Peyer's patch (tissue), 4 donors: ENCODE data around the gene MRAS. TPM values are rescaled to one million over a fixed set of nuclear protein-coding genes. Genes with fewer than 3 reads are reported as not detected.
A peak's percentile ranks its signal among the peaks of the same experiment; 100 is the strongest.

ENCODE experiments used
- DNase-seq, 3 donors: peaks; one replicate each; pipeline ENCODE4 v3.0.0-alpha.2; 2017 to 2019
- H3K27ac ChIP-seq, 4 donors: fragments of 200-600 bp; sonication (generic); one replicate each; pipeline ENCODE4 v1.5.1; 2016 to 2019
- H3K27me3 ChIP-seq, 2 donors: fragments of 200-600 bp; sonication (generic); one replicate each; pipeline ENCODE4 v1.5.1; 2019
- H3K36me3 ChIP-seq, 3 donors: fragments of 200-600 bp; sonication (generic); one replicate each; pipeline ENCODE4 v1.5.1; 2016 to 2019
- H3K4me1 ChIP-seq, 4 donors: fragments of 200-600 bp; sonication (generic); one replicate each; pipeline ENCODE4 v1.5.1; 2016 to 2019
- H3K4me3 ChIP-seq, 4 donors: fragments of 200-600 bp; sonication (generic); 1 replicate in 3 of 4; 2 replicates in 1 of 4; pipeline ENCODE4 v1.5.1; 2016 to 2019; ENCODE audit warnings: mild to moderate bottlenecking in 1 of 4
- H3K9me3 ChIP-seq, 4 donors: fragments of 200-600 bp; sonication (generic); one replicate each; pipeline ENCODE4 v1.5.1; 2016 to 2019; ENCODE audit warnings: mild to moderate bottlenecking in 1 of 4
- POLR2A ChIP-seq, 2 donors: fragments of 450-650 bp; IDR thresholded peaks; one replicate each; pipeline ENCODE4 v1.5.1; 2017; ENCODE audit warnings: antibody characterized with exemption in 2 of 2, mild to moderate bottlenecking in 2 of 2, moderate library complexity in 2 of 2
- total RNA-seq, 4 donors: library from RNA; depleted of rRNA; stranded (reverse); fragments of >200 nt; gene quantifications; one replicate each; pipeline ENCODE4 v1.1.0, GENCODE V29; 2016
- TF ChIP-seq, protein P1 (sequence below), 6 experiments: fragments of 450-650 bp in 4 of 6; fragments of 200-600 bp in 2 of 6; sonication (generic) in 1 of 6; IDR thresholded peaks; one replicate each; pipeline ENCODE4 v1.5.1; 2017 to 2019; ENCODE audit warnings: antibody characterized with exemption in 6 of 6, mild to moderate bottlenecking in 3 of 6, moderate library complexity in 1 of 6

The MRAS gene
- total RNA-seq, 4 donors from 2014 or later, result 1.2 to 7.4 (median 3.0) TPM

DNA sequence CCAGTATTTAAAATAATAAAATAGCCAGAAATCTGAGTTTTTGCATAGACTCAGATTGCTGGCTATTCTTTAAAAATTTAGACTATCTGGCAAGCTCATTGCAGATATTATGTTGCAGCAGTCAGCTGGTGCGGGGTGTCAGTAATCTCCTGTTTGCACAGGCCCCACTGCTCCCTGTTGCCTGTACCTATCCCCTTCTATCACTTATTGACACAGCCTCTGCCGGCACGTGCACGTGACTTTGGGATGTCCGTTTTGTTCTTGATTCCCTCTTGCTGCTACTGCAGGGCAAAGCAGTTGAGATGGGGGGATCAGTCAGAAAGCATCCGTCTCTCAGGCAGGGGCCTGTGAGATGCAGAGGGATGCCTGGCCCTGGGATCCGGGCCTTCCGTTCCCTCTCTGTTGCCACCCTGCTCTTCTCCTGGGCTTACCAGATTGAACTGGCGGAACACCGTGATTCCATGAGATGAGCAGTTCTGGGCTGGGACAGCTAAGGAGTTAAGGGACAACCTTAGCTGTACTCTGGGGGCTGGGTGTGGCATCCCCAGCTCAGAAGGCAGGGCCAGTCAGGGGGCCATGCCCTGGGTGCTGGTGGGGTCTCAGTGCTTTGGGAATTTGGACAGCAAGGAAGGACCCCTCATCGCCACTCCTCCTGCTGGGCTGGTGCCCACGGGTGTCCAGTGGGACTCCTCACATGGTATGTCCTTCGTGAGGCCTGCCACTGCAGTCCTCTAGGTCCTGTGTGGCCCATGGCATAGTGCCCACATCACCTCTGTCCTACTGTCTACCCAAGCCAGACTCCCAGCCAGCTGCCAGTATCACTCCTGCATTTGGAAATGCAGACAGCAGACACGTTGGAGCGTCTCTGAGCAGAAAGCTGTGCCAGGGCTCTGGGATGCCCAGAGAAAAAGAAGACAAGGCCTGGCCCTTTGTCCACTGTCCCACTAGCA lies 11.8 kb downstream of the MRAS start:
- no peaks in the 10 kb centered on the region for H3K27me3 ChIP-seq
- H3K36me3 ChIP-seq, result no peaks in the 10 kb centered on the region
- H3K27ac ChIP-seq, result no peak overlapping the region
- no peak overlapping the region for H3K4me3 ChIP-seq
- DNase-seq, result no peak
- H3K4me1 ChIP-seq, result no peaks in the 10 kb centered on the region
- TF ChIP-seq POLR2A (IDR thresholded peaks at IDR 0.05), result no peak
- TF ChIP-seq, protein P1, sequence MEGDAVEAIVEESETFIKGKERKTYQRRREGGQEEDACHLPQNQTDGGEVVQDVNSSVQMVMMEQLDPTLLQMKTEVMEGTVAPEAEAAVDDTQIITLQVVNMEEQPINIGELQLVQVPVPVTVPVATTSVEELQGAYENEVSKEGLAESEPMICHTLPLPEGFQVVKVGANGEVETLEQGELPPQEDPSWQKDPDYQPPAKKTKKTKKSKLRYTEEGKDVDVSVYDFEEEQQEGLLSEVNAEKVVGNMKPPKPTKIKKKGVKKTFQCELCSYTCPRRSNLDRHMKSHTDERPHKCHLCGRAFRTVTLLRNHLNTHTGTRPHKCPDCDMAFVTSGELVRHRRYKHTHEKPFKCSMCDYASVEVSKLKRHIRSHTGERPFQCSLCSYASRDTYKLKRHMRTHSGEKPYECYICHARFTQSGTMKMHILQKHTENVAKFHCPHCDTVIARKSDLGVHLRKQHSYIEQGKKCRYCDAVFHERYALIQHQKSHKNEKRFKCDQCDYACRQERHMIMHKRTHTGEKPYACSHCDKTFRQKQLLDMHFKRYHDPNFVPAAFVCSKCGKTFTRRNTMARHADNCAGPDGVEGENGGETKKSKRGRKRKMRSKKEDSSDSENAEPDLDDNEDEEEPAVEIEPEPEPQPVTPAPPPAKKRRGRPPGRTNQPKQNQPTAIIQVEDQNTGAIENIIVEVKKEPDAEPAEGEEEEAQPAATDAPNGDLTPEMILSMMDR (IDR thresholded peaks at IDR 0.05), result no peak
- no peaks in the 10 kb centered on the region for H3K9me3 ChIP-seq

DNA sequence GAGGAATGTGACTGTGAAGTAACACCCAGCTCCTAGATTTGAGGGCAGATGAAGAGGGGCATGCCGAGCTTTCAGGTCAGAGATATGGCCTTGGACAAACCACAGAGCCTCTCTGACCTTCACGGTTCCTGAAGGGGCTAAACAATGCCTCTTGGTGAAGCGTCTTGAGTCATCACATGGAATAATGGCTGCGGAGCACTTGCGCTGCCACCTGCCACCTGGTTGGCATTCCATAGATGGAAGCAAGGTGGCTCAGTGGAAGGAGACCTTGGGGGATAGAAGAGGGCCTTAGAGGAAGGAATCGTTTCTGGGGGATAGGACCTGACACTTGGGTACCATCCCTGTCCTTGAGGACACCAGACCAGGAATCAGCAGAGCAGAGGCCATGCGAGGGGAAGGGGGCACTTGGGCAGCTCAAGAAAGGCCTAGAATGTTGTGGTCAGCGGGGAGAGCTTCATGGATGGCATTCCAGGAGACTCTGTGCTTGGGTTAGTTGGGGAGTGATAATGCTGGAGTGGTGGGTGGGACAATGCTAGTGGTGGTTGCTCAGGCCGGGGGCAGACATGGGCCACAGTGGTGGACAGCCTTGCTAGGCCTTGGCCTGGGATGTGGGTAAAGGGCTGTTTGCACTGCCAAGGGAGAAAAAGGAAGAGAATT lies 12.6 kb downstream of the MRAS start:
- no peak for DNase-seq
- no peak overlapping the region for H3K27ac ChIP-seq

DNA sequence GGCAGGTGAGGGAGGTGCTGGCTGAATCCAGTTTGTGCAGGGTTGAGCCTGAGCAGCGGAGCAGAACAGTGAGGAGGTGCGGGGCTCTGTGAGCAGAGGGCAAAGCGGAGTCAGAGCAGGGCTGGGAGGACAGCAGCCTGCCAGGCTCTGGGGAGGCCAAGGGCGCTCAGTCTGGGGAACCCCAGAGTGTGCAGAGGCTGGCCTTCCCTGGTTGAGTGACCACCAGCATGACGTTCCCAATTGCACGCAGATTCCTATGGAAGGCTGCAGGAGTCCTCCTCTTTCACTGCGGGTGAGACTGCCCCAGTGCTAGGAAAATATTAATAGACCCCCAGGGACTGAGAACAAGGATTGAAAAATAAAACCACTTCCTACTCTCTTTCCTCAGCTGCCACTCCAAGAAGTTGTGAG lies 13.2 kb downstream of the MRAS start:
- no peaks in the 10 kb centered on the region for H3K9me3 ChIP-seq
- H3K36me3 ChIP-seq, result no peaks in the 10 kb centered on the region
- no peak for DNase-seq
- H3K27ac ChIP-seq, result no peak overlapping the region
- H3K4me1 ChIP-seq, result no peaks in the 10 kb centered on the region
- TF ChIP-seq, protein P1 (IDR thresholded peaks at IDR 0.05), result no peak
- TF ChIP-seq POLR2A (IDR thresholded peaks at IDR 0.05), result no peak
- H3K4me3 ChIP-seq, result no peak overlapping the region
- H3K27me3 ChIP-seq, result no peaks in the 10 kb centered on the region

More for the DNA sequence above, 12.6 kb downstream of the MRAS start:
- no peaks in the 10 kb centered on the region for H3K4me1 ChIP-seq
- no peaks in the 10 kb centered on the region for H3K27me3 ChIP-seq
- TF ChIP-seq, protein P1 (IDR thresholded peaks at IDR 0.05), result no peak
- no peak for TF ChIP-seq POLR2A (IDR thresholded peaks at IDR 0.05)
- no peak overlapping the region for H3K4me3 ChIP-seq
- H3K9me3 ChIP-seq, result no peaks in the 10 kb centered on the region
- no peaks in the 10 kb centered on the region for H3K36me3 ChIP-seq

DNA sequence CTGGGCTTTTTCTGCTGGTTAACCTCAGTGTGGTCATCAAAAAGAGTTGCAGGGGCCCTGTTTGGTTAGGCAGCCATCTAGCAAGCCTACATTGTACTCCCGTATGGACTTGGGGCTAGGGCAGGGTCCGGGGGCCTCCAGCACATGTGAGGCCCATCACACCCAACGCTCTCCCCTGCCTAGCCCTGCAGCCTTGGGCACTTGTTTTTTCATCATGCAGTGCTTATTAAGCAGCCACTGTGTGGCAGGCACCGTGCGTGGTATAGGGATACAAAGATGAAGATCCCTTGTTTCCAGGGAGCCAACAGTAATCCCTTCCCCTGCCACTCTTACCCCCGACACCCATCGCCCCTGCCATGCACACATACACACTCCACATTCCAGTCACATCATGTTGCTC lies 14.2 kb downstream of the MRAS start:
- Histone ChIP-seq H3K4me1 (no peaks in the 10 kb centered on the region), H3K9me3 (no peaks in the 10 kb centered on the region), H3K27me3 (no peaks in the 10 kb centered on the region), H3K36me3 (no peaks in the 10 kb centered on the region), H3K4me3 (no peak overlapping the region), H3K27ac (no peak overlapping the region)
- TF ChIP-seq POLR2A (IDR thresholded peaks at IDR 0.05), result no peak
- TF ChIP-seq, protein P1 (IDR thresholded peaks at IDR 0.05), result no peak
- no peak for DNase-seq

DNA sequence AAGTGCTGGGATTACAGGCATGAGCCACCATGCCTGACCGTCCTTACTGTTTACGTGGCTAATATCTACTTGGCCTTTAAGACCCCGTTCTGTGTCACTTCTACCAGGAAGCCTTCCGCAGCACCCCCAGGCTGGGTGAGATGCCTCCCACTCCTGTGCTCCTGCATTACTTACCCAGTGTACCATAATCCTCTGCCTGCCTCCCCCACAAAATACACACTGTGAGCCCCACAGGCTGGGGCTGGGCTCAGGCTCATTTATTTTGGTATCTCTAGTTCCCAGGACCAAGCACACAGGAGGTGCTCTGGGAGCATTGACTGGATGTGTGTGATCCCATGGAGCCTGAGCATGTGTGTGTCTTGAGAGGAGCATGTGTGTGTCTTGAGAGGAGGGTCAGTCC lies 14.9 kb downstream of the MRAS start:
- peak in 1 of 3 donors; percentile 22 for DNase-seq
- Histone ChIP-seq H3K9me3 (no peaks in the 10 kb centered on the region), H3K27ac (no peak overlapping the region)

More for the DNA sequence above, 14.9 kb downstream of the MRAS start:
- TF ChIP-seq, protein P1 (IDR thresholded peaks at IDR 0.05), result no peak
- TF ChIP-seq POLR2A (IDR thresholded peaks at IDR 0.05), result no peak
- Histone ChIP-seq H3K4me3 (no peak overlapping the region), H3K27me3 (no peaks in the 10 kb centered on the region), H3K36me3 (no peaks in the 10 kb centered on the region), H3K4me1 (no peaks in the 10 kb centered on the region)
